PC-9 (cell line): ENCODE results near the gene HHAT. TPM values are rescaled to one million over a fixed set of nuclear protein-coding genes. Genes with fewer than 3 reads are reported as not detected.

Experiments used
- BruUV-seq: library from RNA; stranded (reverse); fragments of 400-500 nt; replicated peaks from 2 replicates; lab custom pipeline; 2021; lab: Mats Ljungman, UMichigan
- CTCF ChIA-PET: fragments of 300-600 bp; sonication (Branson Sonifier 250); formaldehyde crosslinking; loops from one replicate; lab custom pipeline; 2022; ENCODE audit warnings: antibody characterized with exemption; lab: Charles Lee
- POLR2A ChIA-PET: fragments of 300-600 bp; sonication (Branson Sonifier 250); formaldehyde crosslinking; loops from one replicate; lab custom pipeline; 2022; ENCODE audit warnings: antibody characterized with exemption; ENCODE audit not compliant: unreplicated experiment; lab: Charles Lee
- DNase-seq, 2 experiments: peaks; one replicate each; pipeline versions ENCODE4 v3.0.0 to v3.0.0-alpha.2; 2015 to 2022; ENCODE audit warnings: mixed read lengths in 1 of 2
- H2AFZ ChIP-seq: fragments of 200-600 bp; sonication (generic); 2 replicates; pipeline ENCODE4 v1.8.1; 2017; ENCODE audit warnings: antibody characterized with exemption
- H3F3A ChIP-seq: fragments of 200-600 bp; sonication (generic); 2 replicates; pipeline ENCODE4 v1.8.1; 2017; ENCODE audit warnings: antibody characterized with exemption, mild to moderate bottlenecking, low read depth; ENCODE audit not compliant: insufficient read depth
- H3K27ac ChIP-seq: fragments of 200-600 bp; sonication (generic); 2 replicates; pipeline ENCODE4 v1.6.1; 2016; ENCODE audit warnings: mixed run types
- H3K27me3 ChIP-seq: fragments of 200-600 bp; sonication (generic); 2 replicates; pipeline ENCODE4 v1.6.1; 2016; ENCODE audit warnings: low read depth, mixed run types; ENCODE audit not compliant: insufficient read depth
- H3K36me3 ChIP-seq: fragments of 200-600 bp; sonication (generic); 2 replicates; pipeline ENCODE4 v1.6.1; 2016; ENCODE audit warnings: low read depth, mixed run types
- H3K4me1 ChIP-seq: fragments of 200-600 bp; sonication (generic); replicated peaks from 2 replicates; pipeline ENCODE4 v1.6.1; 2016; ENCODE audit warnings: mixed run types; ENCODE audit not compliant: insufficient read depth
- H3K4me2 ChIP-seq: fragments of 200-600 bp; sonication (generic); 2 replicates; pipeline ENCODE4 v1.6.1; 2017; ENCODE audit warnings: mixed run types
- H3K4me3 ChIP-seq: fragments of 200-600 bp; sonication (generic); 2 replicates; pipeline ENCODE4 v1.6.1; 2016; ENCODE audit warnings: mixed run types
- H3K79me2 ChIP-seq: fragments of 200-600 bp; sonication (generic); 2 replicates; pipeline ENCODE4 v1.6.1; 2017; ENCODE audit warnings: low read depth, mixed run types
- H3K9me2 ChIP-seq: fragments of 200-600 bp; sonication (generic); 2 replicates; pipeline ENCODE4 v1.8.1; 2017; ENCODE audit warnings: mild to moderate bottlenecking; ENCODE audit not compliant: insufficient read depth
- H3K9me3 ChIP-seq: fragments of 200-600 bp; sonication (generic); 2 replicates; pipeline ENCODE4 v1.8.1; 2016; ENCODE audit warnings: low read depth; ENCODE audit not compliant: insufficient read depth
- H4K20me1 ChIP-seq: fragments of 200-600 bp; sonication (generic); 2 replicates; pipeline ENCODE4 v1.8.1; 2017; ENCODE audit not compliant: insufficient read depth
- CTCF ChIP-seq: fragments of 200-600 bp; sonication (generic); conservative IDR thresholded peaks from 2 replicates; pipeline ENCODE4 v1.6.1; 2017; ENCODE audit warnings: mixed run types, antibody characterized with exemption, mild to moderate bottlenecking, moderate library complexity
- EZH2 ChIP-seq: fragments of 200-600 bp; sonication (generic); IDR thresholded peaks from 2 replicates; pipeline ENCODE4 v1.8.0; 2017; ENCODE audit warnings: antibody characterized with exemption, low read depth
- intact Hi-C: fragments of 100-400 bp; cut with micrococcal nuclease; formaldehyde crosslinking; loops from one replicate; pipeline ENCODE4 v1.10.0; 2022; ENCODE audit not compliant: unreplicated experiment
- total RNA-seq: library from RNA; stranded (reverse); gene quantifications from 2 replicates; pipeline ENCODE4 v1.2.3, GENCODE V29; 2021

HHAT gene
- total RNA-seq, 1 experiment from 2014 or later = 5.3 TPM

DNA sequence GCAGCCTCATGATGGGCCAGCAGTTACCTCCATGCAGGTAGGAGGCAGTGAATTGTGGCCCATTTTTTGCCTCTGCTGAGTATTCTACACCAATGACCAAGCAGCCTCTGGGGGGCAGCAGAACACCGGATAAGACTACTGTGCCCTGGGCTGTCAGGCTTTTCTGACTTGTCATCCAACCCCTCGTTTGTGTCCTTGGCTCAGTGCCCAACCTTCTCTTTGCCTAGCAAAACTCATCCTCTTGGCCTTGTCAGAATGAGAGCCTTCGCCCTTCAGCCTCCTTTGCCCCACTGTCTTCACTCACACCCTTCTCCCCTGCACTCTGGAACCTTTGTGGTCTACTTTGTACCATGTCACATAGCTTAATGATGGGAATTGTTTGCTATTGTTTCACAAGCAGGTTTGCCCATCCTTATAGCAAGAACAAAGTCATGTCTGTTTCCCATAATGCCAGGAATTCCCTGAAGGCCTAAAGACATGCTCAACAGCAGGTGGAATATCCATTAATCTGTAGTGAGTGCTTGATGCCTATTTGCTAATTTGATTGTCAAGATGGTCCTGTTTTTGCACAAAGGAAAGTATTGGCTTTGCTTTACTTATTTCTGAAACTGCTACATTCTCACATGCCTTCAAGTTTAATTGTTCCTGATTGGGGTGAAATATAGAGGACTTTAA is 255.9 kb downstream of the HHAT start:
- no peaks in the 10 kb centered on the region; the same call in 1 of the 2 replicates for H3F3A ChIP-seq
- H3K4me3 ChIP-seq = no peak overlapping the region
- H2AFZ ChIP-seq = no peak overlapping the region
- H3K9me2 ChIP-seq = no peaks in the 10 kb centered on the region
- intact Hi-C loops = loop anchor here (1.0 to 10.0 kb wide), 6 partner anchors 98 to 1073 kb away; partner anchors contain the start of gene KCNH1
- no peaks in the 10 kb centered on the region for H3K36me3 ChIP-seq
- H4K20me1 ChIP-seq = no peaks in the 10 kb centered on the region
- no peak overlapping the region for H3K4me2 ChIP-seq
- POLR2A ChIA-PET = no interaction called here
- peak; percentile 64 to 79 for DNase-seq
- no peaks in the 10 kb centered on the region for H3K79me2 ChIP-seq
- CTCF ChIA-PET = interaction anchor here (1.0 kb wide), 1 partner anchor 365 kb away, joined by 3 read pairs; no protein-coding TSS in a partner anchor
- no peak for TF ChIP-seq EZH2
- TF ChIP-seq CTCF = peak; percentile 88
- H3K4me1 ChIP-seq = no peaks in the 10 kb centered on the region
- H3K9me3 ChIP-seq = no peaks in the 10 kb centered on the region
- no TSS peak for BruUV-seq
- H3K27ac ChIP-seq = no peak overlapping the region
- no peaks in the 10 kb centered on the region for H3K27me3 ChIP-seq

- no peaks in the 10 kb centered on the region for H3K27me3 ChIP-seq
- no peak overlapping the region for H2AFZ ChIP-seq
- no peaks in the 10 kb centered on the region for H3K36me3 ChIP-seq
- no peak overlapping the region for H3K4me2 ChIP-seq
- H3K4me1 ChIP-seq = no peaks in the 10 kb centered on the region
- no peak overlapping the region for H3K27ac ChIP-seq
- H3K9me2 ChIP-seq = no peaks in the 10 kb centered on the region
- no peaks in the 10 kb centered on the region for H3K9me3 ChIP-seq
- ChIA-PET POLR2A (no interaction called here), CTCF (interaction anchor here (0.6 kb wide), 1 partner anchor 63 kb away, joined by 3 read pairs; no protein-coding TSS in a partner anchor)
- H4K20me1 ChIP-seq = no peaks in the 10 kb centered on the region
- no peaks in the 10 kb centered on the region; the same call in 1 of the 2 replicates for H3F3A ChIP-seq
- no peak for TF ChIP-seq CTCF
- TF ChIP-seq EZH2 = no peak
- no peak for DNase-seq
- H3K4me3 ChIP-seq = no peak overlapping the region
- intact Hi-C loops = loop anchor here (10.0 kb wide), 1 partner anchor 928 kb away; no protein-coding TSS in a partner anchor
- H3K79me2 ChIP-seq = no peaks in the 10 kb centered on the region
- no TSS peak for BruUV-seq
Observed at GRCh38 chr1:210586771-210587170, 258.1 kb downstream of the HHAT start.

- no peak for DNase-seq
- H3K4me3 ChIP-seq = no peak overlapping the region
- no peak overlapping the region for H3K27ac ChIP-seq
- intact Hi-C loops = loop anchor here (10.0 kb wide), 1 partner anchor 927 kb away; no protein-coding TSS in a partner anchor
- POLR2A ChIA-PET = no interaction called here
- no peaks in the 10 kb centered on the region for H4K20me1 ChIP-seq
- no peaks in the 10 kb centered on the region for H3K36me3 ChIP-seq
- H3K4me2 ChIP-seq = no peak overlapping the region
- no peak overlapping the region for H2AFZ ChIP-seq
- H3K9me3 ChIP-seq = no peaks in the 10 kb centered on the region
- H3K9me2 ChIP-seq = no peaks in the 10 kb centered on the region
- TF ChIP-seq EZH2 (no peak), CTCF (no peak)
- no TSS peak for BruUV-seq
- no peaks in the 10 kb centered on the region for H3K79me2 ChIP-seq
- H3F3A ChIP-seq = no peaks in the 10 kb centered on the region; the same call in 1 of the 2 replicates
- CTCF ChIA-PET = no interaction called here
- no peaks in the 10 kb centered on the region for H3K4me1 ChIP-seq
- no peaks in the 10 kb centered on the region for H3K27me3 ChIP-seq
Observed at GRCh38 chr1:210587566-210587965, 258.9 kb downstream of the HHAT start.
